Cardiac muscle cell (in vitro differentiated cells and primary cell): ENCODE results near the gene GSTO1. TPM values are rescaled to one million over a fixed set of nuclear protein-coding genes. Genes with fewer than 3 reads are reported as not detected.

ENCODE experiments used
- DNase-seq, 2 donors: peaks; one replicate each; pipeline versions ENCODE4 v3.0.0 to v3.0.0-alpha.2; 2010 to 2017; ENCODE audit warnings: low read depth in 1 of 2, low spot score in 1 of 2
- H3K27ac ChIP-seq: fragments of 200-600 bp; sonication (generic); 2 replicates; pipeline ENCODE4 v1.5.1; 2016
- H3K27me3 ChIP-seq: fragments of 200-600 bp; sonication (generic); 2 replicates; pipeline ENCODE4 v1.6.0; 2016; ENCODE audit warnings: control low read depth
- H3K36me3 ChIP-seq: fragments of 200-600 bp; sonication (generic); 2 replicates; pipeline ENCODE4 v1.5.1; 2016; ENCODE audit warnings: control low read depth
- H3K4me1 ChIP-seq: fragments of 200-600 bp; sonication (generic); 2 replicates; pipeline ENCODE4 v1.8.1; 2017; ENCODE audit warnings: low read depth, mild to moderate bottlenecking, mixed run types
- H3K4me3 ChIP-seq: fragments of 200-600 bp; sonication (generic); 2 replicates; pipeline ENCODE4 v1.5.1; 2016; ENCODE audit warnings: mild to moderate bottlenecking
- H3K9me3 ChIP-seq: fragments of 200-600 bp; sonication (generic); 2 replicates; pipeline ENCODE4 v1.5.1; 2017; ENCODE audit warnings: low read depth, mild to moderate bottlenecking, control low read depth
- polyA plus RNA-seq: library from polyadenylated mRNA; unstranded; fragments of >200 nt; fragmentation: Nextera tagmentation; extraction: Ambion mirVana; gene quantifications from 2 replicates; pipeline ENCODE4 v1.2.1, GENCODE V29; 2016
- total RNA-seq: library from RNA; depleted of rRNA; stranded (reverse); fragments of >200 nt; gene quantifications from 2 replicates; pipeline ENCODE4 v1.2.3, GENCODE V29; 2016
- TF ChIP-seq, protein P1 (sequence below): IDR thresholded peaks from 2 replicates; pipeline ENCODE4 v1.5.1; 2012; ENCODE audit warnings: low read depth, mild to moderate bottlenecking, low read length

Gene GSTO1
- total and polyA plus RNA-seq, 2 experiments from 2014 or later: 80.5 to 260 TPM

DNA sequence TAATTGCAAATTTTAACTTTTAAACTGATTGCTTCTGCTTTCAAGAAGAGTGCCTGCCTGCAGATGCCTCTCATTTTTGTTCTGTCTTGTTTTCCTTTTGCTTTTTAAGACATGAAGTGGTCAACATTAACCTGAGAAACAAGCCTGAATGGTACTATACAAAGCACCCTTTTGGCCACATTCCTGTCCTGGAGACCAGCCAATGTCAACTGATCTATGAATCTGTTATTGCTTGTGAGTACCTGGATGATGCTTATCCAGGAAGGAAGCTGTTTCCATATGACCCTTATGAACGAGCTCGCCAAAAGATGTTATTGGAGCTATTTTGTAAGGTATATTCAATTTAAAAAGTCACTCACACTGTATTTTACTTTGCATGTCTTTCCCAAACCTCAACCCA, 23.1 kb downstream of the GSTO1 start:
- H3K9me3 ChIP-seq: no peaks in the 10 kb centered on the region
- TF ChIP-seq, protein P1, sequence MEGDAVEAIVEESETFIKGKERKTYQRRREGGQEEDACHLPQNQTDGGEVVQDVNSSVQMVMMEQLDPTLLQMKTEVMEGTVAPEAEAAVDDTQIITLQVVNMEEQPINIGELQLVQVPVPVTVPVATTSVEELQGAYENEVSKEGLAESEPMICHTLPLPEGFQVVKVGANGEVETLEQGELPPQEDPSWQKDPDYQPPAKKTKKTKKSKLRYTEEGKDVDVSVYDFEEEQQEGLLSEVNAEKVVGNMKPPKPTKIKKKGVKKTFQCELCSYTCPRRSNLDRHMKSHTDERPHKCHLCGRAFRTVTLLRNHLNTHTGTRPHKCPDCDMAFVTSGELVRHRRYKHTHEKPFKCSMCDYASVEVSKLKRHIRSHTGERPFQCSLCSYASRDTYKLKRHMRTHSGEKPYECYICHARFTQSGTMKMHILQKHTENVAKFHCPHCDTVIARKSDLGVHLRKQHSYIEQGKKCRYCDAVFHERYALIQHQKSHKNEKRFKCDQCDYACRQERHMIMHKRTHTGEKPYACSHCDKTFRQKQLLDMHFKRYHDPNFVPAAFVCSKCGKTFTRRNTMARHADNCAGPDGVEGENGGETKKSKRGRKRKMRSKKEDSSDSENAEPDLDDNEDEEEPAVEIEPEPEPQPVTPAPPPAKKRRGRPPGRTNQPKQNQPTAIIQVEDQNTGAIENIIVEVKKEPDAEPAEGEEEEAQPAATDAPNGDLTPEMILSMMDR: no peak
- H3K4me3 ChIP-seq: no peak overlapping the region
- H3K27me3 ChIP-seq: no peaks in the 10 kb centered on the region
- H3K36me3 ChIP-seq: no peaks in the 10 kb centered on the region
- DNase-seq: no peak
- no peaks in the 10 kb centered on the region for H3K4me1 ChIP-seq
- no peak overlapping the region for H3K27ac ChIP-seq

DNA sequence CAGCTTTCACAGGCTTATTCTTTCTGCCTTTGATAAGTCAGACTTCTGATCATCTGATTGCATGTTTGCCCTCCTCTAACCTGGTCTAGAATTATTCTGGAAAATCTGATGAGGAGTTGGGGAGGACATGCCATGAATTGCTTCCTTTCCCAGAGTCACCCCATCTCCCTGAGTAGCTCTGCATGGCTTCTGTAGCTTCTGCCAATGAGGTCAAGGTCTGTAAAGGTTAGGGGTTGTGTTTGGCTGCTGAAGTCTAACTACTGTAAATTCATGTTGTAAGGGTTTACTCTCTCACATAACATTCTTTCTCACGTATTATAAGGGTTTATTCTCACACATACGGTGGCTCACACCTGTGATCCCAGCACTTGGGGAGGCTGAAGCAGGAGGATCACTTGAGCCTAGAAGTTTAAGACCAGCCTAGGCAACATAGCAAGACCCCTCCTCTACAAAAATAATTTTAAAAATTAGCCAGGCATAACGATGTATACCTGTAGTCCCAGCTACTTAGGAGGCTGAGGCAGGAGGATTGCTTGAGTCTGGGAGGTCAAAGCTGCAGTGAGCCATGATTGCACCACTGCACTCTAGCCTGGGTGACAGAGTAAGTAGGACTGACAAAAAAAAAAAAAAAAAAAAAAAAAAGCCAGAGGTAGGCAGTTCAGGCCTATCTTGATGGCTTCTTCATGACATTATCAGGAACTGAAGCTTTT, 25.0 kb downstream of the GSTO1 start:
- TF ChIP-seq, protein P1: no peak
- H3K9me3 ChIP-seq: no peaks in the 10 kb centered on the region
- DNase-seq: no peak

GRCh38 chr10:104281694-104282093, 27.0 kb downstream of the GSTO1 start:
- H3K27ac ChIP-seq: no peak overlapping the region
- no peaks in the 10 kb centered on the region for H3K4me1 ChIP-seq
- TF ChIP-seq, protein P1: no peak
- H3K9me3 ChIP-seq: no peaks in the 10 kb centered on the region
- no peaks in the 10 kb centered on the region for H3K27me3 ChIP-seq
- H3K36me3 ChIP-seq: no peaks in the 10 kb centered on the region
- DNase-seq: no peak
- H3K4me3 ChIP-seq: no peak overlapping the region

More for the DNA sequence above, 25.0 kb downstream of the GSTO1 start:
- Histone ChIP-seq H3K27ac (no peak overlapping the region), H3K36me3 (no peaks in the 10 kb centered on the region), H3K27me3 (no peaks in the 10 kb centered on the region), H3K4me1 (no peaks in the 10 kb centered on the region), H3K4me3 (no peak overlapping the region)

GRCh38 chr10:104284846-104285245, 30.2 kb downstream of the GSTO1 start:
- no peaks in the 10 kb centered on the region for H3K9me3 ChIP-seq
- H3K4me3 ChIP-seq: no peak overlapping the region
- TF ChIP-seq, protein P1: no peak
- no peak overlapping the region for H3K27ac ChIP-seq
- H3K27me3 ChIP-seq: no peaks in the 10 kb centered on the region
- no peak for DNase-seq
- no peaks in the 10 kb centered on the region for H3K4me1 ChIP-seq
- H3K36me3 ChIP-seq: no peaks in the 10 kb centered on the region

GRCh38 chr10:104286939-104287338, 32.2 kb downstream of the GSTO1 start:
- TF ChIP-seq, protein P1: no peak
- H3K4me3 ChIP-seq: no peak overlapping the region
- H3K9me3 ChIP-seq: no peaks in the 10 kb centered on the region
- no peak for DNase-seq
- H3K27me3 ChIP-seq: no peaks in the 10 kb centered on the region
- no peaks in the 10 kb centered on the region for H3K36me3 ChIP-seq
- H3K27ac ChIP-seq: no peak overlapping the region
- H3K4me1 ChIP-seq: no peaks in the 10 kb centered on the region
